ENCODE results near the gene PTPN4. TPM values are rescaled to one million over a fixed set of nuclear protein-coding genes. Genes with fewer than 3 reads are reported as not detected.

Gene PTPN4
- total RNA-seq, 2 experiments from 2014 or later: 49.3 to 50.6 TPM

- intact Hi-C loops (cut with micrococcal nuclease; ENCODE audit: unreplicated experiment): no loop called here
- Histone ChIP-seq H3K36me3 (ENCODE audit: insufficient read depth, low read length) (no peaks in the 10 kb centered on the region), H2AFZ (ENCODE audit: low read length) (no peak overlapping the region), H3K27ac (ENCODE audit: low read depth, low read length, poor library complexity, severe bottlenecking) (no peak overlapping the region), H3K79me2 (ENCODE audit: insufficient read depth, low read depth, low read length) (no peaks in the 10 kb centered on the region), H3K4me1 (ENCODE audit: insufficient read depth, low read length, poor library complexity, severe bottlenecking) (no peaks in the 10 kb centered on the region), H4K20me1 (ENCODE audit: insufficient read depth, low read length) (no peaks in the 10 kb centered on the region), H3K4me3 (ENCODE audit: low read depth, low read length, poor library complexity, severe bottlenecking) (no peak overlapping the region), H3K9me3 (ENCODE audit: low read length) (peaks cover 37% of the 10 kb centered on the region), H3K9me2 (ENCODE audit: insufficient read depth, low read length) (no peaks in the 10 kb centered on the region), H3K4me2 (ENCODE audit: low read length) (no peak overlapping the region)
- no TSS peak for BruUV-seq (replicated peaks)
- POLR2A ChIA-PET: interaction anchor here (0.5 to 0.6 kb wide), 2 partner anchors 85 to 208 kb away, joined by 3 to 4 read pairs; no protein-coding TSS in a partner anchor
- TF ChIP-seq CTCF (conservative IDR thresholded peaks at IDR 0.05; ENCODE audit: low read length) (no peak), EZH2phosphoT487 (IDR thresholded peaks at IDR 0.05; ENCODE audit: borderline replicate concordance, low read depth, low read length) (no peak)
- no peak for DNase-seq (ENCODE audit: low spot score)
- CTCF ChIA-PET (ENCODE audit: unreplicated experiment): no interaction called here
These were observed 90.3 kb downstream of the PTPN4 start for GRCh38 chr2:119849838-119850565.

GRCh38 chr2:119852214-119852613 lies 92.5 kb downstream of the PTPN4 start:
- Histone ChIP-seq H3K4me2 (ENCODE audit: low read length) (no peak overlapping the region), H3K4me1 (ENCODE audit: insufficient read depth, low read length, poor library complexity, severe bottlenecking) (no peaks in the 10 kb centered on the region), H3K27ac (ENCODE audit: low read depth, low read length, poor library complexity, severe bottlenecking) (no peak overlapping the region), H3K9me2 (ENCODE audit: insufficient read depth, low read length) (no peaks in the 10 kb centered on the region), H3K79me2 (ENCODE audit: insufficient read depth, low read depth, low read length) (no peaks in the 10 kb centered on the region), H4K20me1 (ENCODE audit: insufficient read depth, low read length) (no peaks in the 10 kb centered on the region), H2AFZ (ENCODE audit: low read length) (no peak overlapping the region), H3K36me3 (ENCODE audit: insufficient read depth, low read length) (no peaks in the 10 kb centered on the region), H3K9me3 (ENCODE audit: low read length) (peaks cover 27% of the 10 kb centered on the region), H3K4me3 (ENCODE audit: low read depth, low read length, poor library complexity, severe bottlenecking) (no peak overlapping the region)
- ChIA-PET POLR2A (interaction anchor here (0.7 to 1.7 kb wide), 2 partner anchors 12 to 46 kb away, joined by 3 to 4 read pairs; no protein-coding TSS in a partner anchor), CTCF (ENCODE audit: unreplicated experiment) (no interaction called here)
- no peak for DNase-seq (ENCODE audit: low spot score)
- no TSS peak for BruUV-seq (replicated peaks)
- intact Hi-C loops (cut with micrococcal nuclease; ENCODE audit: unreplicated experiment): no loop called here
- TF ChIP-seq CTCF (conservative IDR thresholded peaks at IDR 0.05; ENCODE audit: low read length) (no peak), EZH2phosphoT487 (IDR thresholded peaks at IDR 0.05; ENCODE audit: borderline replicate concordance, low read depth, low read length) (no peak)

DNA sequence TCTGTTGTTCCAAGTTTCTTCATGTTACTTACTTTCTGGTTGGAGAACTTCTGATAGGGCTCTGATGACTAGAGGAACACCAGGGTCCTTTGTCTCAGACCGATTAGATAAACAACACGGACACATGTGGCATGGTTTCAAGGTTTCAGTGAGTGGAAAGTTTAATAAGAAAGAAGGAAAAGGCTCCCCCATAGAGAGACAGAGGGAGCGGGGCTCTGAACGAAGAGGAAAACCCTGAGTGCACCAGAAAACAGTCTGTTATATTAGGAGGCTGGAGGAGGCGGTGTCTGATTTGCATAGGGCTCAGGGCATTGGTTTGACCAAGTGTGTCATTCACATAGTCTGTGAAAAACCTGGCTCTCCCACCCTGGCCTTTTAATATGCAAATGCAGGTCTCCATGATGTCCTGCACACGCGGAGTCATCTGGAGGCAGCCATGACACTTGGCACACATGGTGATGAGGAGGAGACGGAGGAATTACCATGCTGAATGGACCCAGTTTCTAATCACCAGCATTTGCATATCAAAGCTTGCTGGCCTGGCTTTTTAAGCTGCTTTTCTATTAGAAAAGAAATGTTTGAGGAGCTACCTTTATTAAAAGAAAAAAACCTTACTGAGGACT lies 94.2 kb downstream of the PTPN4 start:
- TF ChIP-seq EZH2phosphoT487 (IDR thresholded peaks at IDR 0.05; ENCODE audit: borderline replicate concordance, low read depth, low read length): no peak
- no peak for TF ChIP-seq CTCF (conservative IDR thresholded peaks at IDR 0.05; ENCODE audit: low read length)
- intact Hi-C loops (cut with micrococcal nuclease; ENCODE audit: unreplicated experiment): no loop called here
- DNase-seq (ENCODE audit: low spot score): no peak
- H2AFZ ChIP-seq (ENCODE audit: low read length): no peak overlapping the region
- H3K4me2 ChIP-seq (ENCODE audit: low read length): no peak overlapping the region
- H3K9me2 ChIP-seq (ENCODE audit: insufficient read depth, low read length): no peaks in the 10 kb centered on the region
- H4K20me1 ChIP-seq (ENCODE audit: insufficient read depth, low read length): no peaks in the 10 kb centered on the region
- no peaks in the 10 kb centered on the region for H3K4me1 ChIP-seq (ENCODE audit: insufficient read depth, low read length, poor library complexity, severe bottlenecking)
- BruUV-seq (replicated peaks): no TSS peak
- no peaks in the 10 kb centered on the region for H3K36me3 ChIP-seq (ENCODE audit: insufficient read depth, low read length)
- CTCF ChIA-PET (ENCODE audit: unreplicated experiment): no interaction called here
- H3K4me3 ChIP-seq (ENCODE audit: low read depth, low read length, poor library complexity, severe bottlenecking): no peak overlapping the region
- peaks cover 23% of the 10 kb centered on the region for H3K9me3 ChIP-seq (ENCODE audit: low read length)
- H3K27ac ChIP-seq (ENCODE audit: low read depth, low read length, poor library complexity, severe bottlenecking): no peak overlapping the region
- POLR2A ChIA-PET: interaction anchor here (0.8 kb wide), 1 partner anchor 63 kb away, joined by 4 read pairs; no protein-coding TSS in a partner anchor
- no peaks in the 10 kb centered on the region for H3K79me2 ChIP-seq (ENCODE audit: insufficient read depth, low read depth, low read length)

Data from OCI-LY7 (cell line).